Small intestine (tissue), 7 donors: Measurements from ENCODE around the gene ELK1. TPM values are rescaled to one million over a fixed set of nuclear protein-coding genes. Genes with fewer than 3 reads are reported as not detected.

Experiments used
- DNase-seq, 2 donors: peaks; one replicate each; pipeline versions ENCODE4 v3.0.0 to v3.0.0-alpha.2; 2013
- FAIRE-seq: peaks from 2 replicates; lab custom pipeline; 2012; peaks lifted over from hg19 to GRCh38; lab: Jason Lieb, UNC
- H3K27ac ChIP-seq, 3 donors: one replicate each; pipeline ENCODE4 v1.5.1; 2013; ENCODE audit warnings: low read length in 2 of 3, mild to moderate bottlenecking in 2 of 3, control low read depth in 1 of 3, inconsistent platforms in 1 of 3, low read depth in 1 of 3, moderate library complexity in 1 of 3
- H3K27me3 ChIP-seq, 3 donors: one replicate each; pipeline ENCODE4 v1.6.1; 2013; ENCODE audit warnings: low read length in 3 of 3, inconsistent platforms in 1 of 3; ENCODE audit not compliant: control insufficient read depth in 3 of 3, insufficient read depth in 3 of 3
- H3K36me3 ChIP-seq, 3 donors: one replicate each; pipeline ENCODE4 v1.6.1; 2013; ENCODE audit warnings: low read length in 3 of 3, inconsistent platforms in 1 of 3, low read depth in 1 of 3, mild to moderate bottlenecking in 1 of 3, moderate library complexity in 1 of 3; ENCODE audit not compliant: control insufficient read depth in 3 of 3, insufficient read depth in 2 of 3
- H3K4me1 ChIP-seq, 3 donors: one replicate each; pipeline ENCODE4 v1.6.1; 2013; ENCODE audit warnings: low read length in 2 of 3, inconsistent platforms in 1 of 3, low read depth in 1 of 3, mild to moderate bottlenecking in 1 of 3, moderate library complexity in 1 of 3; ENCODE audit not compliant: control insufficient read depth in 3 of 3, insufficient read depth in 2 of 3
- H3K4me3 ChIP-seq, 3 donors: one replicate each; pipeline ENCODE4 v1.5.1; 2013; ENCODE audit warnings: low read length in 3 of 3, control low read depth in 1 of 3, inconsistent platforms in 1 of 3, low read depth in 1 of 3, mild to moderate bottlenecking in 1 of 3, moderate library complexity in 1 of 3
- H3K9me3 ChIP-seq, 2 donors: one replicate each; pipeline ENCODE4 v1.6.1; 2013; ENCODE audit warnings: low read depth in 1 of 2, low read length in 1 of 2; ENCODE audit not compliant: control insufficient read depth in 2 of 2, insufficient read depth in 1 of 2
- WGBS, 3 donors: extraction: QIAGEN DNeasy Blood & Tissue Kit; methylation state at CpG; one replicate each; pipeline ENCODE4 v1.1.7; 2013; 5-methylcytosine and 5-hydroxymethylcytosine counted together
- polyA plus RNA-seq, 4 donors: library from polyadenylated mRNA; stranded (reverse) in 3 of 4; unstranded in 1 of 4; fragments of 200-250 nt in 3 of 4; fragments of 120-200 nt in 1 of 4; gene quantifications; one replicate each; pipeline versions ENCODE4 v1.2.1 to v1.2.3, GENCODE V29; 2013
- donor health status: healthy with polysubstance abuse.
- donor health status: control.
- donor health status: control.
- donor health status: Bipolar disorder and iron deficiency.
- donor health status: healthy.

ELK1 gene
- polyA plus RNA-seq, 4 donors = 8.7 to 21.9 (median 16.2) TPM

- no peak overlapping the region for H3K4me3 ChIP-seq
- no peak for FAIRE-seq
- WGBS, 3 donors = 69 to 85% (median 81%) methylated on average over 5 of the region's 5 CpGs
- no peaks in the 10 kb centered on the region for H3K36me3 ChIP-seq
- DNase-seq = no peak
- H3K9me3 ChIP-seq = no peaks in the 10 kb centered on the region
- H3K4me1 ChIP-seq = no peaks in the 10 kb centered on the region
- peaks cover 0 to 8% (median 0%) of the 10 kb centered on the region in 3 donors for H3K27me3 ChIP-seq
- no peak overlapping the region for H3K27ac ChIP-seq
These were observed 35.7 kb downstream of the ELK1 start for GRCh38 chrX:47614618-47615017.

- 85 to 89% (median 88%) methylated on average over 6 to 8 of the region's 8 CpGs for WGBS, 3 donors
- DNase-seq (no peak), FAIRE-seq (no peak)
- H3K27me3 ChIP-seq = peaks cover 0 to 3% (median 0%) of the 10 kb centered on the region in 3 donors
- H3K9me3 ChIP-seq = no peaks in the 10 kb centered on the region
- H3K4me3 ChIP-seq = no peak overlapping the region
- no peak overlapping the region for H3K27ac ChIP-seq
- H3K36me3 ChIP-seq = no peaks in the 10 kb centered on the region
- H3K4me1 ChIP-seq = no peaks in the 10 kb centered on the region
These were observed 37.3 kb downstream of the ELK1 start for GRCh38 chrX:47613082-47613481.

- no peak for FAIRE-seq
- no peaks in the 10 kb centered on the region for H3K36me3 ChIP-seq
- no peaks in the 10 kb centered on the region for H3K9me3 ChIP-seq
These were observed 37.9 kb downstream of the ELK1 start for GRCh38 chrX:47612418-47612817.

GRCh38 chrX:47611926-47612325 is 38.4 kb downstream of the ELK1 start:
- FAIRE-seq (no peak), DNase-seq (no peak)
- Histone ChIP-seq H3K4me3 (no peak overlapping the region), H3K4me1 (no peaks in the 10 kb centered on the region), H3K27ac (no peak overlapping the region), H3K36me3 (no peaks in the 10 kb centered on the region), H3K9me3 (no peaks in the 10 kb centered on the region), H3K27me3 (no peaks in the 10 kb centered on the region)
- WGBS, 3 donors = 65 to 100% (median 91%) methylated on average over 2 of the region's 2 CpGs

More at GRCh38 chrX:47612418-47612817, 37.9 kb downstream of the ELK1 start:
- no peaks in the 10 kb centered on the region for H3K27me3 ChIP-seq
- DNase-seq = no peak
- no peak overlapping the region for H3K4me3 ChIP-seq
- no peaks in the 10 kb centered on the region for H3K4me1 ChIP-seq
- H3K27ac ChIP-seq = no peak overlapping the region

- Histone ChIP-seq H3K4me1 (no peaks in the 10 kb centered on the region), H3K9me3 (no peaks in the 10 kb centered on the region), H3K27ac (no peak overlapping the region), H3K36me3 (no peaks in the 10 kb centered on the region), H3K4me3 (no peak overlapping the region), H3K27me3 (no peaks in the 10 kb centered on the region)
- FAIRE-seq (no peak), DNase-seq (no peak)
- WGBS, 3 donors = 76 to 89% (median 77%) methylated on average over 2 of the region's 2 CpGs
These were observed 38.9 kb downstream of the ELK1 start for GRCh38 chrX:47611489-47611888.

- Histone ChIP-seq H3K27ac (no peak overlapping the region), H3K4me1 (no peaks in the 10 kb centered on the region), H3K4me3 (no peak overlapping the region), H3K36me3 (no peaks in the 10 kb centered on the region), H3K9me3 (no peaks in the 10 kb centered on the region), H3K27me3 (no peaks in the 10 kb centered on the region)
- 76 to 88% (median 81%) methylated on average over 4 of the region's 4 CpGs for WGBS, 3 donors
- DNase-seq (no peak), FAIRE-seq (no peak)
These were observed 39.9 kb downstream of the ELK1 start for GRCh38 chrX:47610511-47610910.

- Histone ChIP-seq H3K27ac (no peak overlapping the region), H3K4me3 (no peak overlapping the region), H3K36me3 (no peaks in the 10 kb centered on the region), H3K4me1 (no peaks in the 10 kb centered on the region), H3K27me3 (no peaks in the 10 kb centered on the region), H3K9me3 (no peaks in the 10 kb centered on the region)
- FAIRE-seq = no peak
- 39 to 59% (median 50%) methylated on average over 8 to 9 of the region's 9 CpGs for WGBS, 3 donors
- no peak for DNase-seq
These were observed 42.1 kb downstream of the ELK1 start for GRCh38 chrX:47608130-47608810.

- Histone ChIP-seq H3K4me1 (no peaks in the 10 kb centered on the region), H3K36me3 (no peaks in the 10 kb centered on the region), H3K27me3 (no peaks in the 10 kb centered on the region), H3K9me3 (no peaks in the 10 kb centered on the region), H3K4me3 (no peak overlapping the region), H3K27ac (no peak overlapping the region)
- FAIRE-seq = no peak
- no peak for DNase-seq
These were observed 43.3 kb downstream of the ELK1 start for GRCh38 chrX:47607091-47607490.

GRCh38 chrX:47605024-47605423 is 45.3 kb downstream of the ELK1 start:
- Histone ChIP-seq H3K9me3 (no peaks in the 10 kb centered on the region), H3K36me3 (no peaks in the 10 kb centered on the region), H3K4me3 (no peak overlapping the region), H3K4me1 (no peaks in the 10 kb centered on the region), H3K27me3 (no peaks in the 10 kb centered on the region), H3K27ac (no peak overlapping the region)
- DNase-seq (no peak), FAIRE-seq (no peak)
- WGBS, 3 donors = 48 to 62% (median 60%) methylated on average over 9 of the region's 9 CpGs
